Measurements from ENCODE around the gene LZTR1.

- no peak for TF ChIP-seq POLR2AphosphoS5 (IDR thresholded peaks at IDR 0.05)
- TF ChIP-seq CTCF (IDR thresholded peaks at IDR 0.05 in 8 of 11, conservative IDR thresholded peaks at IDR 0.05 in 3 of 11), result no peak
- TF ChIP-seq POLR2A (IDR thresholded peaks at IDR 0.05), result no peak
Measured at GRCh38 chr22:20970939-20971657, 11.0 kb upstream of the LZTR1 start.

Data from spleen (tissue), 7 donors.